Measurements from ENCODE around the gene GRIK3. TPM values are rescaled to one million over a fixed set of nuclear protein-coding genes. Genes with fewer than 3 reads are reported as not detected.
"Not testable (repeated sequence)": the region's sequence is repeated elsewhere in the genome, so short reads cannot be mapped to it uniquely, and the experiment has no call there.

GRIK3 gene
- total RNA-seq, 1 donor from 2014 or later = 0.27 TPM

- ATAC-seq (peak; percentile 42 to 65), DNase-seq (no peak)
- Histone ChIP-seq H3K27me3 (ENCODE audit: low read depth) (peaks cover 35% of the 10 kb centered on the region), H3K9me3 (no peaks in the 10 kb centered on the region), H3K27ac (no peak overlapping the region), H3K4me1 (no peaks in the 10 kb centered on the region), H3K4me3 (no peak overlapping the region), H3K36me3 (no peaks in the 10 kb centered on the region)
- no peak for TF ChIP-seq CTCF (IDR thresholded peaks at IDR 0.05)
- intact Hi-C loops (cut with DNase I) = no loop called here
Observed at GRCh38 chr1:36771660-36772284, 262.5 kb downstream of the GRIK3 start.

- no peak for TF ChIP-seq CTCF (IDR thresholded peaks at IDR 0.05)
- intact Hi-C loops (cut with DNase I) = no loop called here
- no peak overlapping the region for H3K4me3 ChIP-seq
- peaks cover 35% of the 10 kb centered on the region for H3K27me3 ChIP-seq (ENCODE audit: low read depth)
- ATAC-seq (no peak), DNase-seq (no peak)
- no peaks in the 10 kb centered on the region for H3K36me3 ChIP-seq
- no peak overlapping the region for H3K27ac ChIP-seq
- no peaks in the 10 kb centered on the region for H3K9me3 ChIP-seq
- no peaks in the 10 kb centered on the region for H3K4me1 ChIP-seq
Observed at GRCh38 chr1:36771240-36771639, 263.1 kb downstream of the GRIK3 start.

GRCh38 chr1:36769886-36770830, 264.2 kb downstream of the GRIK3 start:
- H3K27ac ChIP-seq = no peak overlapping the region
- H3K36me3 ChIP-seq = no peaks in the 10 kb centered on the region
- intact Hi-C loops (cut with DNase I) = no loop called here
- no peak for DNase-seq
- no peaks in the 10 kb centered on the region for H3K9me3 ChIP-seq
- H3K4me3 ChIP-seq = no peak overlapping the region
- no peaks in the 10 kb centered on the region for H3K4me1 ChIP-seq
- peaks cover 35% of the 10 kb centered on the region for H3K27me3 ChIP-seq (ENCODE audit: low read depth)
- no peak for TF ChIP-seq CTCF (IDR thresholded peaks at IDR 0.05)
- no peak for ATAC-seq

- no peak overlapping the region for H3K4me3 ChIP-seq
- DNase-seq = no peak
- TF ChIP-seq CTCF (IDR thresholded peaks at IDR 0.05) = no peak
- H3K9me3 ChIP-seq = no peaks in the 10 kb centered on the region
- H3K27ac ChIP-seq = no peak overlapping the region
- peaks cover 29% of the 10 kb centered on the region for H3K27me3 ChIP-seq (ENCODE audit: low read depth)
- H3K4me1 ChIP-seq = no peaks in the 10 kb centered on the region
- intact Hi-C loops (cut with DNase I) = no loop called here
- ATAC-seq = no peak
- no peaks in the 10 kb centered on the region for H3K36me3 ChIP-seq
Observed at GRCh38 chr1:36768486-36769178, 265.7 kb downstream of the GRIK3 start.

- DNase-seq; H3K4me3 ChIP-seq; H3K27ac ChIP-seq; H3K4me1 ChIP-seq; H3K9me3 ChIP-seq; H3K36me3 ChIP-seq; intact Hi-C loops (cut with DNase I); ATAC-seq: not testable (repeated sequence)
- H3K27me3 ChIP-seq (ENCODE audit: low read depth) = peaks cover 23% of the 10 kb centered on the region
Observed at GRCh38 chr1:36767429-36767828, 266.9 kb downstream of the GRIK3 start.

Measured in lower lobe of right lung (tissue), 2 donors.